GM19035 (cell line): ENCODE data around the gene LDB2.

ENCODE experiments used
- ATAC-seq: cut with Tn5 transposase; IDR thresholded peaks from one replicate; pipeline ENCODE4 v1.9.1; 2021; ENCODE audit not compliant: unreplicated experiment

Gene LDB2

GRCh38 chr4:16809064-16809463 lies 89.4 kb downstream of the LDB2 start:
- no peak for ATAC-seq

GRCh38 chr4:16807355-16807754 lies 91.1 kb downstream of the LDB2 start:
- ATAC-seq, result no peak

- ATAC-seq, result no peak
These were observed 93.9 kb downstream of the LDB2 start for GRCh38 chr4:16804581-16804980.

GRCh38 chr4:16802044-16802443 lies 96.4 kb downstream of the LDB2 start:
- no peak for ATAC-seq

GRCh38 chr4:16801356-16801755 lies 97.1 kb downstream of the LDB2 start:
- no peak for ATAC-seq

GRCh38 chr4:16794816-16795445 lies 103.5 kb downstream of the LDB2 start:
- ATAC-seq, result peak; percentile 65

- ATAC-seq, result no peak
These were observed 107.0 kb downstream of the LDB2 start for GRCh38 chr4:16791460-16791859.

- no peak for ATAC-seq
These were observed 107.9 kb downstream of the LDB2 start for GRCh38 chr4:16790508-16790907.

GRCh38 chr4:16788868-16789267 lies 109.6 kb downstream of the LDB2 start:
- no peak for ATAC-seq

- ATAC-seq, result no peak
These were observed 112.5 kb downstream of the LDB2 start for GRCh38 chr4:16785793-16786527.

GRCh38 chr4:16783119-16783518 lies 115.3 kb downstream of the LDB2 start:
- ATAC-seq, result no peak

GRCh38 chr4:16779028-16779675 lies 119.3 kb downstream of the LDB2 start:
- ATAC-seq, result no peak

GRCh38 chr4:16777726-16778125 lies 120.7 kb downstream of the LDB2 start:
- no peak for ATAC-seq

GRCh38 chr4:16775411-16776154 lies 122.9 kb downstream of the LDB2 start:
- no peak for ATAC-seq

GRCh38 chr4:16772366-16772850 lies 126.0 kb downstream of the LDB2 start:
- ATAC-seq, result no peak

GRCh38 chr4:16770710-16771285 lies 127.6 kb downstream of the LDB2 start:
- ATAC-seq, result no peak

GRCh38 chr4:16767861-16768260 lies 130.6 kb downstream of the LDB2 start:
- ATAC-seq, result no peak

- no peak for ATAC-seq
These were observed 131.2 kb downstream of the LDB2 start for GRCh38 chr4:16767251-16767650.

GRCh38 chr4:16765546-16765945 lies 132.9 kb downstream of the LDB2 start:
- no peak for ATAC-seq

GRCh38 chr4:16764622-16765021 lies 133.8 kb downstream of the LDB2 start:
- no peak for ATAC-seq
